HEK293T (cell line): ENCODE results near the gene MCCD1.
"Not testable (repeated sequence)": the region's sequence is repeated elsewhere in the genome, so short reads cannot be mapped to it uniquely, and the experiment has no call there.

Source experiments
- ARNT ChIP-seq: fragments of 450-650 bp; IDR thresholded peaks from 2 replicates; pipeline ENCODE4 v1.6.1; 2017; ENCODE audit warnings: mild to moderate bottlenecking
- BHLHE40 ChIP-seq: fragments of 450-650 bp; IDR thresholded peaks from 2 replicates; pipeline ENCODE4 v1.6.1; 2016; ENCODE audit warnings: mild to moderate bottlenecking, moderate library complexity, borderline replicate concordance
- ELF4 ChIP-seq: fragments of 450-650 bp; IDR thresholded peaks from 2 replicates; pipeline ENCODE4 v1.6.1; 2017; ENCODE audit warnings: antibody characterized with exemption
- FOXA1 ChIP-seq: fragments of 450-650 bp; IDR thresholded peaks from 2 replicates; pipeline ENCODE4 v1.6.1; 2016; ENCODE audit warnings: mild to moderate bottlenecking
- FOXK2 ChIP-seq: fragments of 450-650 bp; IDR thresholded peaks from 2 replicates; pipeline ENCODE4 v1.6.1; 2016; ENCODE audit warnings: mild to moderate bottlenecking
- FOXM1 ChIP-seq: fragments of 450-650 bp; IDR thresholded peaks from 2 replicates; pipeline ENCODE4 v1.6.1; 2017; ENCODE audit warnings: mild to moderate bottlenecking, borderline replicate concordance
- HDGF ChIP-seq: fragments of 450-650 bp; IDR thresholded peaks from 2 replicates; pipeline ENCODE4 v1.6.1; 2017; ENCODE audit warnings: antibody characterized with exemption, borderline replicate concordance
- L3MBTL2 ChIP-seq: fragments of 450-650 bp; conservative IDR thresholded peaks from 2 replicates; pipeline ENCODE4 v1.6.1; 2016; ENCODE audit warnings: mild to moderate bottlenecking
- LEF1 ChIP-seq: fragments of 450-650 bp; IDR thresholded peaks from 2 replicates; pipeline ENCODE4 v1.6.1; 2017; ENCODE audit warnings: mild to moderate bottlenecking, borderline replicate concordance
- SP1 ChIP-seq: fragments of 450-650 bp; IDR thresholded peaks from 2 replicates; pipeline ENCODE4 v1.6.1; 2017
- SUZ12 ChIP-seq: fragments of 450-650 bp; IDR thresholded peaks from 2 replicates; pipeline ENCODE4 v1.6.1; 2016; ENCODE audit warnings: mild to moderate bottlenecking
- TARDBP ChIP-seq: fragments of 450-650 bp; IDR thresholded peaks from 2 replicates; pipeline ENCODE4 v1.6.1; 2016
- ZNF384 ChIP-seq: fragments of 450-650 bp; IDR thresholded peaks from 2 replicates; pipeline ENCODE4 v1.6.1; 2016
- TF ChIP-seq, protein P1 (sequence below): fragments of 450-650 bp; IDR thresholded peaks from 2 replicates; pipeline ENCODE4 v1.6.1; 2016

GRCh38 chr6:31551371-31551770 lies 22.6 kb downstream of the MCCD1 start:
- TF ChIP-seq BHLHE40, LEF1, FOXA1, SP1, FOXM1, ARNT, ZNF384, HDGF, SUZ12, ELF4, L3MBTL2, TARDBP, FOXK2: not testable (repeated sequence)
- TF ChIP-seq, protein P1, sequence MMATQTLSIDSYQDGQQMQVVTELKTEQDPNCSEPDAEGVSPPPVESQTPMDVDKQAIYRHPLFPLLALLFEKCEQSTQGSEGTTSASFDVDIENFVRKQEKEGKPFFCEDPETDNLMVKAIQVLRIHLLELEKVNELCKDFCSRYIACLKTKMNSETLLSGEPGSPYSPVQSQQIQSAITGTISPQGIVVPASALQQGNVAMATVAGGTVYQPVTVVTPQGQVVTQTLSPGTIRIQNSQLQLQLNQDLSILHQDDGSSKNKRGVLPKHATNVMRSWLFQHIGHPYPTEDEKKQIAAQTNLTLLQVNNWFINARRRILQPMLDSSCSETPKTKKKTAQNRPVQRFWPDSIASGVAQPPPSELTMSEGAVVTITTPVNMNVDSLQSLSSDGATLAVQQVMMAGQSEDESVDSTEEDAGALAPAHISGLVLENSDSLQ: not testable (repeated sequence)
